ENCODE measurements around the gene CASKIN2.

Gene CASKIN2

GRCh38 chr17:75553295-75554110 lies 38.2 kb upstream of the CASKIN2 start:
- TF ChIP-seq, protein P1, sequence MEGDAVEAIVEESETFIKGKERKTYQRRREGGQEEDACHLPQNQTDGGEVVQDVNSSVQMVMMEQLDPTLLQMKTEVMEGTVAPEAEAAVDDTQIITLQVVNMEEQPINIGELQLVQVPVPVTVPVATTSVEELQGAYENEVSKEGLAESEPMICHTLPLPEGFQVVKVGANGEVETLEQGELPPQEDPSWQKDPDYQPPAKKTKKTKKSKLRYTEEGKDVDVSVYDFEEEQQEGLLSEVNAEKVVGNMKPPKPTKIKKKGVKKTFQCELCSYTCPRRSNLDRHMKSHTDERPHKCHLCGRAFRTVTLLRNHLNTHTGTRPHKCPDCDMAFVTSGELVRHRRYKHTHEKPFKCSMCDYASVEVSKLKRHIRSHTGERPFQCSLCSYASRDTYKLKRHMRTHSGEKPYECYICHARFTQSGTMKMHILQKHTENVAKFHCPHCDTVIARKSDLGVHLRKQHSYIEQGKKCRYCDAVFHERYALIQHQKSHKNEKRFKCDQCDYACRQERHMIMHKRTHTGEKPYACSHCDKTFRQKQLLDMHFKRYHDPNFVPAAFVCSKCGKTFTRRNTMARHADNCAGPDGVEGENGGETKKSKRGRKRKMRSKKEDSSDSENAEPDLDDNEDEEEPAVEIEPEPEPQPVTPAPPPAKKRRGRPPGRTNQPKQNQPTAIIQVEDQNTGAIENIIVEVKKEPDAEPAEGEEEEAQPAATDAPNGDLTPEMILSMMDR (conservative IDR thresholded peaks at IDR 0.05; ENCODE audit: control insufficient read depth, insufficient read depth, low read depth, low read length), result no peak

GRCh38 chr17:75552425-75553294 lies 37.3 kb upstream of the CASKIN2 start:
- H3K4me3 ChIP-seq (ENCODE audit: control insufficient read depth, low read depth, low read length), result no peak overlapping the region
- no peak for DNase-seq (ENCODE audit: low read depth)
- TF ChIP-seq, protein P1 (conservative IDR thresholded peaks at IDR 0.05; ENCODE audit: control insufficient read depth, insufficient read depth, low read depth, low read length), result no peak

More at GRCh38 chr17:75553295-75554110, 38.2 kb upstream of the CASKIN2 start:
- DNase-seq (ENCODE audit: low read depth), result no peak
- no peak overlapping the region for H3K4me3 ChIP-seq (ENCODE audit: control insufficient read depth, low read depth, low read length)

DNA sequence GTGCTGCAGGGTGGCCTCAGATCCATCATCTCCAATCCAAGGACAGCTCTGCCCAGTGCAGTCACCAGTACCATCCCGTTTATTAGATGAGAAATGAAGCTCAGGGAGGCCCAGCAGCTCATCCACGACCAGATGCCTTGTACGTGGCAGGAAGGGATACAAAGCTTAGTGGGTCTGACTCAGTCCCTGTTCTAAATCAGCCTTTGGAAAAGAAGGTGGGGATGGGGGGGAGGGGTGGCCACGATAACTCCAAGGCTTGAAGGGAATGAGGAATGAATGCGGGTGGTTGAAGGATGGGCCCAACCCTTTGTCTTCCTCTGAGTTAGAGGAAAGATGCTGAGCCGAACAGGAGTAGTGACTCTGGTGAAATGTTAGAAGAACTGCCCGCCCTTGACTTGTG lies 35.9 kb upstream of the CASKIN2 start:
- H3K4me3 ChIP-seq (ENCODE audit: control insufficient read depth, low read depth, low read length), result no peak overlapping the region
- DNase-seq (ENCODE audit: low read depth), result no peak
- TF ChIP-seq, protein P1 (conservative IDR thresholded peaks at IDR 0.05; ENCODE audit: control insufficient read depth, insufficient read depth, low read depth, low read length), result no peak

GRCh38 chr17:75550139-75550465 lies 34.8 kb upstream of the CASKIN2 start:
- no peak for DNase-seq (ENCODE audit: low read depth)
- TF ChIP-seq, protein P1 (conservative IDR thresholded peaks at IDR 0.05; ENCODE audit: control insufficient read depth, insufficient read depth, low read depth, low read length), result no peak
- H3K4me3 ChIP-seq (ENCODE audit: control insufficient read depth, low read depth, low read length), result no peak overlapping the region

GRCh38 chr17:75549246-75550138 lies 34.2 kb upstream of the CASKIN2 start:
- no peak for DNase-seq (ENCODE audit: low read depth)
- TF ChIP-seq, protein P1 (conservative IDR thresholded peaks at IDR 0.05; ENCODE audit: control insufficient read depth, insufficient read depth, low read depth, low read length), result no peak
- H3K4me3 ChIP-seq (ENCODE audit: control insufficient read depth, low read depth, low read length), result no peak overlapping the region

GRCh38 chr17:75548813-75549212 lies 33.5 kb upstream of the CASKIN2 start:
- no peak for DNase-seq (ENCODE audit: low read depth)
- TF ChIP-seq, protein P1 (conservative IDR thresholded peaks at IDR 0.05; ENCODE audit: control insufficient read depth, insufficient read depth, low read depth, low read length), result no peak

More at GRCh38 chr17:75548813-75549212, 33.5 kb upstream of the CASKIN2 start:
- no peak overlapping the region for H3K4me3 ChIP-seq (ENCODE audit: control insufficient read depth, low read depth, low read length)
